Lower lobe of right lung (tissue), 2 donors: Measurements from ENCODE around the gene BEST2. TPM values are rescaled to one million over a fixed set of nuclear protein-coding genes. Genes with fewer than 3 reads are reported as not detected.

Source experiments
- ATAC-seq, 2 donors: fragments of 200-7000 bp; cut with Tn5 transposase; one replicate each; pipeline ENCODE4 v1.9.1; 2020 to 2022; ENCODE audit warnings: mild to moderate bottlenecking in 2 of 2, moderate library complexity in 2 of 2
- DNase-seq: peaks from one replicate; pipeline ENCODE4 v3.0.0-alpha.2; 2020
- H3K27ac ChIP-seq: fragments of 200-600 bp; one replicate; pipeline ENCODE4 v1.8.0; 2022
- H3K27me3 ChIP-seq: fragments of 200-600 bp; one replicate; pipeline ENCODE4 v1.8.0; 2022; ENCODE audit warnings: low read depth
- H3K36me3 ChIP-seq: fragments of 200-600 bp; one replicate; pipeline ENCODE4 v1.8.0; 2022; ENCODE audit warnings: mild to moderate bottlenecking
- H3K4me1 ChIP-seq: fragments of 200-600 bp; one replicate; pipeline ENCODE4 v1.8.0; 2022
- H3K4me3 ChIP-seq: fragments of 200-600 bp; one replicate; pipeline ENCODE4 v1.8.0; 2022; ENCODE audit warnings: mild to moderate bottlenecking
- H3K9me3 ChIP-seq: fragments of 200-600 bp; one replicate; pipeline ENCODE4 v1.8.0; 2022
- CTCF ChIP-seq: fragments of 200-600 bp; IDR thresholded peaks from one replicate; pipeline ENCODE4 v1.8.0; 2022; ENCODE audit warnings: antibody characterized with exemption, mild to moderate bottlenecking
- intact Hi-C: fragments of 100-400 bp; cut with DNase I; formaldehyde crosslinking; loops from one replicate; pipeline ENCODE4 v1.11.0; 2022
- total RNA-seq: library from RNA; stranded (reverse); fragmentation: NEBNext Ultra II Directional; extraction: Animal tissue kit (Norgen Biotek cat#: 25700); gene quantifications from one replicate; pipeline ENCODE4 v1.2.1, GENCODE V29; 2021
- donor health status: DM: no; HTN: yes; CAD: no; lungs with severe emphysema.

Gene BEST2
- total RNA-seq, 1 donor from 2014 or later = not detected

- H3K27me3 ChIP-seq = no peaks in the 10 kb centered on the region
- H3K27ac ChIP-seq = peak overlapping the region; percentile 99
- ATAC-seq (no peak), DNase-seq (no peak)
- H3K4me1 ChIP-seq = peaks cover 52% of the 10 kb centered on the region
- intact Hi-C loops = no loop called here
- H3K36me3 ChIP-seq = no peaks in the 10 kb centered on the region
- no peaks in the 10 kb centered on the region for H3K9me3 ChIP-seq
- no peak for TF ChIP-seq CTCF
- H3K4me3 ChIP-seq = peak overlapping the region; percentile 95
These were observed 39.2 kb downstream of the BEST2 start for GRCh38 chr19:12790628-12791344.

GRCh38 chr19:12791345-12792050 lies 39.9 kb downstream of the BEST2 start, which contains the start of gene JUNB:
Gene JUNB, plus strand, starts transcription at chr19:12791486. Its CDS starts 286 bp downstream, at chr19:12791772.
- no peaks in the 10 kb centered on the region for H3K9me3 ChIP-seq
- ATAC-seq (peak; percentile 65 to 76), DNase-seq (peak; percentile 98)
- H3K4me3 ChIP-seq = peak within 1 kb of the TSS; percentile 95
- intact Hi-C loops = no loop called here
- H3K27me3 ChIP-seq = no peaks in the 10 kb centered on the region
- peak within 1 kb of the TSS; percentile 99 for H3K27ac ChIP-seq
- no peaks in the 10 kb centered on the region for H3K36me3 ChIP-seq
- TF ChIP-seq CTCF = no peak
- peaks cover 52% of the 10 kb centered on the region for H3K4me1 ChIP-seq

- H3K36me3 ChIP-seq = peaks cover 5% of the 10 kb centered on the region
- H3K4me3 ChIP-seq = peak overlapping the region; percentile 95
- no peak for TF ChIP-seq CTCF
- peak; percentile 90 for DNase-seq
- intact Hi-C loops = no loop called here
- no peak for ATAC-seq
- peaks cover 45% of the 10 kb centered on the region for H3K4me1 ChIP-seq
- H3K9me3 ChIP-seq = no peaks in the 10 kb centered on the region
- H3K27ac ChIP-seq = peak overlapping the region; percentile 99
- H3K27me3 ChIP-seq = no peaks in the 10 kb centered on the region
These were observed 40.7 kb downstream of the BEST2 start for GRCh38 chr19:12792051-12792852.

- no peak for TF ChIP-seq CTCF
- intact Hi-C loops = no loop called here
- Histone ChIP-seq H3K4me1 (peaks cover 39% of the 10 kb centered on the region), H3K4me3 (peak overlapping the region; percentile 95), H3K9me3 (no peaks in the 10 kb centered on the region), H3K27ac (peak overlapping the region; percentile 99), H3K27me3 (no peaks in the 10 kb centered on the region), H3K36me3 (peaks cover 5% of the 10 kb centered on the region)
- no peak for DNase-seq
- no peak for ATAC-seq
These were observed 41.3 kb downstream of the BEST2 start for GRCh38 chr19:12792853-12793289.
